ENCODE measurements around the gene ARID1B.

Gene ARID1B

DNA sequence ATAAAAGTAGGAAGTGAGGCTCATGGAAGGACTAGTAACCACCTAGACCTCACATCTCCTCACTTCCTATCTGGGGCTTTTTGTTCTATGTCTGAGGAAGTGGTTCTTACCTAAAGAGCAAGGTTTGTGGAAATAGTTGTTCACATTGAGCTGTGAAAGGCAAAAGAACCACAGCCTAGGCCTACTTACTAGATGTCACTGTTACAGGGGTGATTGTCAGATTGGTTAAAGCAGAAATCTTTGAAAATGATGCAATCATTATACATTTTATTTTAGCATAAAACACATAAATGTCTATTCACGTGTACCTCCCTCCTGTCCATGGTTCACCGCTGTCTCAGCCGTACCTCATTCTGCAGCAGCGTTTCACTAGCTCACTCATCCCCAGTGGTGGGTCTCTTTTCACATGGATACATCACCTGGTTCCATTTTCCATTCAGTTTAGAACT, 277.4 kb downstream of the ARID1B start:
- no peak for DNase-seq (ENCODE audit: low spot score)

DNA sequence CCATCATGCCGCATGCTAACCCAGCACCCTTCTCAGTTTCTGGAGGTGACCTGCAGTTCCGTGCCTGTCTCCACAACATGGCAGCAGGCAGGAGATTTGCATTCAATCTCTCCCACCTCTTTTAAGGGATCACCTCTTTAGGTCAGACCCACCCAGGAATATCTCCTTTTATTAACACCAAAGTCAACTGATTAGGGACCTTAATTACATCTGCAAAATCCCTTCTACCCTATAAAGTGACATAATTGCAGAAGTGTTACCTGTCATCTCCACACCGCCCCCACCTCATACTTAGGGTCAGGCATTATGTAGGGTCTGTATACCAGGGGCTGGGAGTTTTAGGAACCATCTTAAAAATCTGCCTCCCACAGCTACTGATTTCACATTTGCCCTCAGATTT, 278.7 kb downstream of the ARID1B start:
- no peak for DNase-seq (ENCODE audit: low spot score)

DNA sequence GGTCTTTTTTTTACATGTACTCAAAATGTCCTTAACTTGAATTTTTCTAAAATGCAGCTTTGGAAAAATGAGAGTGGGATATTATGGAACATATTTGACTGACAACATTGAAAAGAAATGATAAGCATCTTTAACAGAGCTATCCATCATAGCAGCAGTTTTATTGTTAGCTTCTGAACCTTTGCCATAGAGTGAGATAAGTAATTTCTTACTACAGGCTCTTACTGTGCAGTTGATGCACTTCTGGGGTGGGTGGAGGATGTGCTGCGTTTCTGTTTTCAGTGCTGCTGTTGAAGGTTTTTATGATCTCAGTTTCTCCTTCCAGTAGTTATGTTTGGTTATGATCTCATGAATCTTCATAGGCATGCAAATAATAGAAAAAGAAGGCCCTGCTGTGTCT, 279.1 kb downstream of the ARID1B start:
- no peak for DNase-seq (ENCODE audit: low spot score)

DNA sequence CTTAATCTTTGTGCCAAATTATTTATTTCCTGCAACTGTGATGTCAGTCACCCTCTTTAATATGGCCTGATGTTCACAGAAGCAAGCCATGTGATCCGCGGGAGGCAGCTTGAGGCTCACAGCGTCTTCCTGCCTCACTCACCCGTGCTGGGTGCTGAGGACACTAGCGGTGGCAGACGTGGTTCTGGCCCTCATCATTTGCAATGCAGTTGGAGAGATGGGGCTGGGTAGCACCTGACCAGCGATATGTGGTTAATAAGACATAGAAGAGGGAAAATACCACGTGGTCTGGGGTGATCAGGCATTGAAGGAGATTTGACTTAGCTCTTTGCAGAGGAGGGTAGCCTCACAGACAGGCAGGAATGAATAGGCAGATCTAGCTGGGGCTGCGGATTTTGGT, 281.4 kb downstream of the ARID1B start:
- DNase-seq (ENCODE audit: low spot score): no peak

DNA sequence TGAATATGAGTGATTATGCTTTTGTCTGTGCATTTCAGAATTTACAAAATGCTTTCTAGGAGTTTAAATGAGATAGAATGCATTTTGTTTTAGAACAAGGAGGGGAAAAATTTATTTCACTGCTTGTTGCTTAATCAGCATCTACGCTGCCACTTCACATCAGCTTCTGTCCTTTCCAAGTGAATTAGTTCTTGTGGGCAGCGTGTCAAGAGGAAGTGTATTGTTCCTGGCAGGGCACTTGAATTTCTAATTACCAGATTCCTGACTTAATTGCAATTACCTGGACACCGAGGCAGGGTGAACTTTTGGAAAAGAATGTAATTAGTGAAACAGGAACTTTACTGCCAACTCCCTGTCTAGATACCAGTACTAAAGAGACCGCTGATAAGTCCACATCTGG, 282.6 kb downstream of the ARID1B start:
- no peak for DNase-seq (ENCODE audit: low spot score)

DNA sequence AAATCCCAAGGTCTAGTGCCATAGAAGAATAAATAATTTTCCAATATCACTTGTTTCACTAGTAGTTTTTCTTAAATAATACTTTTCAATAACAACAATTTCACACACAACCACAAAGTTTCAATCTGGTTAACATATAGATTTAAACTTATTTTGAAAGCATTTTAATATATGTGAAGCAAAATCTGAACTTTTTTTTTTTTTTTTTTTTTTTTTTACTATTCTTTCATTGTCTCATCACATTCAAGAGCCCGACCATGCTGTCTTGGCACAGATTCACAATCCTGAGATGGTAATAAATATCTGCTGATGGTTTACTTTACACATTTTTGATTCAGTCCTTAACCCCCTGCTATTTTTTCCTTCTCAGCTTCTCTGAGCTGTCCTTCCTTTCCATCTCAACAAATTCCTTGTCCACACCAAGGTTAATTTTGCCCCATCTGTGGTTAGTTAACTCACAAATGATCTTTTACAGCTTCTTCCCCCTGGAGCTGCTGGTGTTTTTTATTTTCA, 283.3 kb downstream of the ARID1B start:
- DNase-seq (ENCODE audit: low spot score): no peak

DNA sequence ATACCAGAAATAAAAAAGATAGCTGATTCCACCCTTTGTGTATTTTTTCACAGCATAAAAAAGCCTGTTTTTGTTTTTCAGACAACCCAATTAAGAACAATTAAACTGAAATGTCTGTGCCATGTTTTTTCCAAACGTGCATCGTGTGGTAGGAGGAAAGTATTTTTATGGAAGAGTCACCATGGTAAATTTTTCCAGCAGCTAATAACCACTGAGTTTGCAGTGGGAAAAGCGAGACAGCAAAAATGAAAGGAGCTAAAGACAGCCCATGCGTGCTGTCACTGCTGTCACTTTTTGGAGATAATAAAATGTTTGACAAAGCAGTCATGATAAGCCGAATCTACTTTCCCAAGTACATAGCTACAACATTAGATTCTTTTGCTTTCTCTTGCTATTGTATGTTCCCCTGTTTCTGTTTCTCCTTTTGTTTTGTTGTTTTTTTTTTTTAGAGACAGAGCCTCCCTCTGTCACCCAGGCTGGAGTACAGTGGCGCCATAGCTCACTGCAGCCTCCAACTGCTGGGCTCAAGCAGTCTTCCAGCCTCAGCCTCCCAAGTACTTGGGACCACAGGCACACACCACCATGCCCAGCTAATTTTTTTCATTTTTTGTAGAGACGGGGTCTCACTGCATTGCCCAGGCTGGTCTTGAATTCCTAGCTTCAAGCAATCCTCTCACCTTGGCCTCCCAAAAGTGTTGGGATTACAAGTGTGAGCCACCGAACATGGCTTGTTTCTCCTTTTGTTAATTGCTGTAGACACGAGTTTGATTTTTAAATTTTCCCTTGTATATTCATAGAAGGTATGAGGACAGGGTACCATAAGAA, 284.8 kb downstream of the ARID1B start:
- no peak for DNase-seq (ENCODE audit: low spot score)

DNA sequence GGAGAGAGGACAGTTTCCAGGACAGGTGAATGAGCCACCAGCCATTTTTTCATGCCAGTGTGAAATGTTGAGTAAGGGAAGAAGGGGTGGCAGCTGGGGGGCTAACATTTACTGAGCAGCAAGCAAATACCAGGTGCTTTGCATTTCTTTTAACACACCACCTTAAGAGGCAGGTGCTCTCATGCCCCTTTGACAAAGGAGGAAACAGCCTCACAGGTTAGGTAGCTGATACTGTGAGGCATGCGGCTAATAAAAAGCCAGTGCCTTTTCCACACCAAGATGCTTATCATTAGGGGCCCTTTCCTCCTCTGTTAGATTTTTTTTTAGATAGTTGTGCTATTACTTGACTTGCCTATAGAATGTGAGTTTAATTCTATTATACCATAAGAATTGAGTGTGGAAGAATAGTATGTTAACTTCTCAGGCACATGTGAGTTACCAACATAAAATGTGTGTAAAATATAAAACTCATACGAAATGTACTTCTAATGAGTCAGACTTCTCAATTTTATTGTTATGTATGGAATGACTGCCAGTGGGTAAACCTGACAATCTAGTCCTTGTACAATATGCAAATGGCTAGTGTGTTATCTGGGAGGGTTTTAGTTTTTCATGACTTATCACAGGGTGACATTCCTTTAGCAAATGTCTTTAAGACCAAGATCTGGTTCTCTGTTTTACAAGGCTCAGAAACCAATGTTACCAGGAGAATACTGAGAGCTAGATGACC, 286.2 kb downstream of the ARID1B start:
- DNase-seq (ENCODE audit: low spot score): no peak

DNA sequence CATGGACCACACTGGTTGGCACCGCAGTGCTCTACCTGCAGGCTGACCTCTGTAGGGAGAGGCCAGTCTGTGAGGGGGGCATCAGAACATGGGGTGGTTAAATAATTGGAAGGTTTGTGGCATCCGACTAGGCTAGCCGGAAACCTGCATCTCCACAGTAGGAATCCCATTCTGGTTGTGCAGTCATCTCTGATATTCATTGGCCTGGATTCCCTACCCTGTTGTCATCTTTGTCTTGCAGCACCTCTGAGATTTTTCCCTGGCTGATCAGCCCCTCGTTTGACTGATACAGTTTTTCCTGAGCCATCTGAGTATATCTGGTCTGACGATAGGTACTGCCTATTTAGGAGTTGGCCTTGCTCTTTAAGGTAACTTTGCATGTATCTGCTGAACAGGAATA, 286.7 kb downstream of the ARID1B start:
- DNase-seq (ENCODE audit: low spot score): no peak

DNA sequence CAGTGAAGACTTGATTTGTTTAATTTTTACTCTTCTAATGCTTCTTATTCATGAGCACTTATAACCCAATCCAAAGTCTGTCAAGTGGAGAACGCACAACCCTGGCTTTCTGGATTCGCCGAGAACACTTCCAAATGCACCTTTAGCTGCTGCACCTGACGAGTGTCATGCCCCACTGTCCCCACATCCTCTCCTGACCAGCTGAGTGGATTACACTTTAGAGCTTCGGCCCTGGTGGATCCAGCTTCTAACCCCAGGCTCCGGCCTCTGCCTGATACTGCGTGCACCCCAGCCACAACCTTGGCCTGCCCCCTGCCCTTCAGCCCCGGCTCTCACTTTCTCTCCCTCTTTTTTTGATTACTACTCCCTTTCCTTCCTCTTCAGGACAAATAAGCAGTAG, 287.3 kb downstream of the ARID1B start:
- no peak for DNase-seq (ENCODE audit: low spot score)

DNA sequence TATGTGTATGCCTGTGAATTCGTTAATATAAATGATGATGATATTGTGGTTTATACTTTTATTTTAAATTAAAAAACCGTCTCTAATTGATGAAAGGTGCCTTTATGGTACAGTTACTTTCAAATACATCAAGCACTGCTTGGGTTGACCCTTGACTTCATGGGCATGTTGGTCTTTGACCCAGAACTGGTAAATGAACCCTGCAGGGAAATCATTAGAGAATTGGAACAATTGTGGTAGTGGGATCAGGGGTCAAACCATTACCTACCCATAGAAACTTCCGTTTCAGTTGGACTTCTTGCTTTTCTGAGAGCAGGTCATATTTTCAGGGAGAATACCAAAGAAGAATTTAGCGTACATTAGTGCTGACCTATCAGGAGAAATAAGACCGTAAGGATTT, 288.2 kb downstream of the ARID1B start:
- DNase-seq (ENCODE audit: low spot score): no peak

DNA sequence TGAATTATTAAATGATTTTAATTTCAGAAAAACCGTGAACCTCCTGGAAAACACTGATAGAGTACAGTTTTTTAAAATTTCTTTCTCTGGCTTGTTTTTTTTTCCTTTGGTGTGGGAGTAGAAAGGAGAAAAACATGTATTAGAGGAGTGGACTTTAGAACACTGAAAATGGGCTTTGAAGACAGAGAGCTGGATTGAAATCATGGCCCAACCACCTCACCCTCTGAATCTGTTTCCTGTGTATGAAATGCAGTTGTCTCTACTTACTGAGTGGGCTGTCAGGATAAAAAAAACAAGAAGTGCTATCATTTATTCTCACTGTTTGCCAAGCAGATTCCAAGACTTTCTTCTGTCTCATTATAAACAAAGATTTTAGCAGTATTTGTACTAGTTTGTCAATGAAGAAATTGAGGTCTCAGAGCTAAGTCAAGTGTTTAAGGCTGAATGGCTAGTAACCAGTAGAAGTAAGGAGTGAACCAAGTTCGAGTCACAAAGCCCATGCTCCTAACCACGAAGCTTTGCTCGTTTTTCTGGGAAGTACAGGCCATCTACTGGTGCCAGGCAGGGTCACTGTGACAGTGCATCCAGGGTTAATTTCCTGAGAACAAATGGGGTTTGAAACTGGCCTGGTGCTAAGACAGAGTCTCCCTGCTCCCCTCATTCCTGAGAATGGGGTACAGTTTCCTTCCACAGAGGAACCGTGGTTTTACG, 289.8 kb downstream of the ARID1B start:
- no peak for DNase-seq (ENCODE audit: low spot score)

DNA sequence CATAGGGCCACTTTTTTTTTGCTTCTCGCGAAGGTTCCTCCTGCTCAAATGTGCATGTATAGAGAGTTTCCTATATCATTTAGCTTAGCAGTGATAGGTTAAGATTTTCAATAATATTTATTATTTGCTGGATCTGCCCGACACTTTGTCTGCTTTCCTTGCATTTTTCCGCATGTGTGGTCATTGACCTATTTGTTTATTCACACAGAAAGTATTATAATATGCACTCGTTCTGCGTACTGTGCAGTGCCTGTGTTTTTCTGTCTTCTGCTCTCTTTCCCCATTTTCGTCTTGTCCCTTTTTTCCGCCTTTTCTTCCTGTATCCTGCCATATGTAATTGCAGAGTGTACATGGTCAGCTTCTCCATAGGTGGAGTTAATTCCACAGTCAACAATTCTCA, 290.3 kb downstream of the ARID1B start:
- no peak for DNase-seq (ENCODE audit: low spot score)

DNA sequence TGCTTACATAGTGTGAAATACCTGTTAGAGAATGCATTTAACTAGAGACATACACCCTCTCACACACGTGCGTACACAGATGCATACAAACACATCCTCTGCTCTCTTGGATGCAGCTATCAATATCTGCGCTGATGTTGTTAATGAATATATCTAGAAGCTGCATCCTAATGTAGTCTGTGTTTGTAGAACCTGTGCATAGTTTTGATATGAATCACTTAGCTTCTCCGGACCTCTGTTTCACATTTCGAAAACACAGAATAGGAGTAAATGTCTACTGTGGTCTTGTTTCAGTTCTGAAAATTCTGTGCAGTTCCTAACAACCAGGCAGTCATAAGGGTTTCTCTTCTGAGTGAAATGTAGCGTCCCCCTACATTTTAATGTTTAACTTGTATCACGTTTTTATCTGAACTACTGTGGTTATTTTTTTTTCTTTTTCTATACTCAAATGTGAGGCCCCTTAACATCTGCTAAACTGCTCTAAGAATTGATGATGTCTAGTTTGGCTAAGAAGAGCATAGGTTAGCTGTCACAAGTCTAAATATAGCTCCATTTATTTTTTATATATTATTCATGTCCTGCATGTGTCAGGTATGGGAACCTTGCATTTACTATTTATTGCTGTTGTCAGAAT, 291.6 kb downstream of the ARID1B start:
- DNase-seq (ENCODE audit: low spot score): no peak

DNA sequence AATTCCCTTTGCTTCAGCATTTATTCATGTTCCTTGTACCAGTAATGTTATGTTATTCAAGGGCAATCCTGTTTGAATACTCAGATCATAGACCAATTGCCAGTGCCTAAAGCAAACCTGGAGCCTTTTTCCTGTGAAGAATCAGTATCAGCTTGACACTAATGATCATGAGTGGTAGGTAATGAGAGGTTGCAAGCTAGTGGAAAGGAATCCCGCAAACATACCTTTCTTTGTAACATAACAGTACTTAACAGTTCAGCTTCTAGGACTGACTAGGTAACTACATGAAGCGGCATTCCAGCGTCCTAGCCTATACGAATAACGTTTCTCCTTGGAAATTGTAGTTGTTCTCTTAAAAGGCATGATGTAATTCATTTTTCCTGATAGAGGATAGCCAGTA, 292.4 kb downstream of the ARID1B start:
- no peak for DNase-seq (ENCODE audit: low spot score)

DNA sequence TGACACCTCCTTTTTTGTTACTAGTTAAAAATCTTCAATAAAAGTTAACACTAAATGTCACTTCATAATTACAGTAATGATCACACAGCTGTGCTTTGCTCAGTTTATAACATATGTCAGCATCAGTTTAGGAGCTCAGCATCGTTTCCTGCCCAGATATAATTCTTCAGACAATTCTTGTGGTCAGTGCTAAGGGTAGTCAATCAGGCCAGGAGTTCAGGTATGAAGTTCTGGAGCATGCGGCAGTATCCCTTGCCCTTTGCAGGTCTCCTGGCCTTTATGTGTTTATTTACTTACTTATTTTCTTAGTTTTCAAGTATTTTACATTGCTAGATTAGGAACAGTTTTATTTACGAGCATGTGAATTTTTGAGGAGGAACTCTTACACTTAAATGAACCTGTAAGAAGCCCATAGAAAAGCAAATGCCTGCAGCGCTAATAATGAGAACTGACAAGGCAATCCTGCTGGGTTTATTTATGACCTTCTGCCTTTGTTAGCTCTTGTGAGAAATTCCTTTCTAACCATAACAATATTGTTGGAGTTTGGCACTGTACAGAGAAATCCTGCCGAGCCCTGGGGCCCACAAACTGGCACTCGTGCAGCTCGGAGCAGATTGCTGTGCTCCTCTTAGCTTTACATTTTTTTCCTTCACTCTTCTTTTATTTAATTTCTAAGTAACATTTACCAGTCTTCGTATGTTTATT, 293.4 kb downstream of the ARID1B start:
- DNase-seq (ENCODE audit: low spot score): no peak

DNA sequence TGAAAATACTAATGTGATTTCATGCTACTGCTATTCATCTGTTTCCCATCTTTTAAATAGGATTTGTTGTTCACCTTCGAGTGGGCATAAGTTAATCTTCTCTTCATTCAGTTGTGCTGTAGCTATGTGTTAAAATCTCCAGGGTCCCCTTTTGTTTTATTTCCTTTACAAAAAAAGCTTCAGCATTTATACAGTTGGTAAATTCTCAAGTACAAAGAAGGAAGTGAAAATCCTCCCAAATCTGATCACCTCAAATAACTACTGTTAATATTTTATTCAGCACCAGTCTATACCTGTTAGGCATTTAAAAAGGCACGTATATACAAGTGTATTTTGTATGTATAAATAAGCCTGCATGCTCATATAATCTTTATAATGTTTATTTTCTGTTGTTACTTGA, 294.9 kb downstream of the ARID1B start:
- no peak for DNase-seq (ENCODE audit: low spot score)

DNA sequence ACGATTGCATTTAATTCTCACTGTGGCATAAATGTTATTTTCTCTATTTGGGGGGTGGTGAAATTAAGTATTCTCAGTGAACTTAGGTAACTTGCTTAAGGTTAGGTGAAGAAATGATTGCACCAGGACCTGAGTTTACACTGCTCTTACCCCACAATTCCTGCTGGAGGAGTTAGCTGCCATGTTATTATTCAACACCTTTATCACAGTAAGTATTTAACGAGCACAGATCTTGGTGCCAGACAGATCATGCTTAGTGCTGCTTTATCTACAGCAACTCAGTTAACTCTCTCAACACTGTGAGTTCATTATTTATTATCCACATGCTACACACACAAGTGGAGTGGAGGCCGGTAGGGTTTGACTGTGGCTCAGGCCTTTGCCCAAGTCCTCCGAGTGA, 296.4 kb downstream of the ARID1B start:
- no peak for DNase-seq (ENCODE audit: low spot score)

DNA sequence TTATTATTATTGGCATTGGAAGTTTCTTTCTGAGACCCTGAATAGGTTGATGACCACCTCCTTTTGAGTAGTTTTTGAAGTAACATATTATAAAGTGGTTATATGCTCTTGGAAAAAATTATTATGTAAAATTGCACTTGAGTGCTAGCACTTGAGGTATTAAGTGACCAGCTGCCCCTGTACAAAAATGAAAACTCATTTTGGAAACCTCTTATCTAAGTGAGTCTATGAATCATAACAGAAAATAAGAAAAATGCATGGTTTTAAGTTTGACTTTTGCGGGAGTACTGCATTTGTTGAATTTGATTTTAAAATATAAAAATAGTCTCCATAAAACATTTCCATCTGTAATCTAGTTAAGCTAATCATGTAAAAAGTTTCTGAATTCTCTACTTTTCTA, 297.8 kb downstream of the ARID1B start:
- no peak for DNase-seq (ENCODE audit: low spot score)

DNA sequence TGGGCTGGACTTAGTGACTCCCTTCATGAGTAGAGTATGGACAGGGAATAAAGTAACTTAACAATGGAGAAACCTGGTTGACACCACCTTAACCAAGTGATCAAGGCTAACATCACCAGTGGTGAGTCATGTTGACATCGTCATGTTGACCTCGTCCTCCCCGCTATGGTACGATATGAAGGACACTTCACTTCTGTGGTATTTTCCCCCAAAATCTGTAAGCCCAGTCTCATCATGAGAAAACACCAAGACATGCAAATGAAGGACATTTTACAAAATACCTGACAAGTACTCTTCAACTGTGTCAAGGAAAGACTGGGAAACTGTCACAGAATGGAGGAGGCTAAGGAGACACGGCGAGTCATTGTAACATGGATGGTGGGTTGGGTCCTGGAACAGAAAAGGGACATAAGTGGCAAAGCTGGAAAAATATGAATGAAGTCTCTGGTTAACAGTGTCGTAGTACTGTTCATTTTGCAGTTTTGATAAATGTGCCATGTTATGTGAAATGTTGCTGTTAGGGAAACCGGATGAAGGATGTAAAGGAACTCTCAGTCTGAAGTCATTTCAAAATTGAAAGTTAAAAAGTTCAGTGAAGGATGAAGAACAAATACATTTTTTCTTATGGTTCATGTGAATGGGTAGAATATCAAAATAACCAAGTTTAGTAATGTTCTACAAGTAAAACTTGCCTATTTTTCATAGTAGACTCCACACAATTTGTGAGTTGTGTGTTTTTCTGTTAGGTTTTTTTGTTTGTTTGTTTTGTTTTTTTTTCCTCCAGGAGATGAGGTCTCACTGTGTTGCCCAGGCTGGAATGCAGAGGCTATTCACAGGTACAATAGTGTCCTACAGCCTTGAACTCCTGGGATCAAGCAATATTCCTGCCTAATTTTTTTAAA, 298.6 kb downstream of the ARID1B start:
- DNase-seq (ENCODE audit: low spot score): no peak

DNA sequence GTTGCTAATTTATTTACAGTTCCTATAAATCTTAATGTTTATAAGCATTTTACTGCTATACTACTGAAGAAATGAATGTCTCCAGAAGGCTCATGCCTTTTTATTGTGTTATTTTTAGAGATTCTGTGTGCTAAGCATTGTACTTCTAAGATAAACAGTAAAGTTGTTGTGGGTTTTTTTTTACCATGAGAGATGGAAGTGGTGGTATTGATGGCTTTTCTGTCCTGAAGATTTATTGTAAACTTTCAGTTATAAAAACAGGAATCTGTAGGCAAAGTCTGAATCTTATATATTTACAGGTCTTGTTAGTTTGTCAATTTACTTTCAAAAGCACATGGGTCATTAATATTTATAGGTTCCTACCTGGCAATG, 299.3 kb downstream of the ARID1B start:
- no peak for DNase-seq (ENCODE audit: low spot score)
